ENCODE results near the gene RAPGEF5.

Gene RAPGEF5

DNA sequence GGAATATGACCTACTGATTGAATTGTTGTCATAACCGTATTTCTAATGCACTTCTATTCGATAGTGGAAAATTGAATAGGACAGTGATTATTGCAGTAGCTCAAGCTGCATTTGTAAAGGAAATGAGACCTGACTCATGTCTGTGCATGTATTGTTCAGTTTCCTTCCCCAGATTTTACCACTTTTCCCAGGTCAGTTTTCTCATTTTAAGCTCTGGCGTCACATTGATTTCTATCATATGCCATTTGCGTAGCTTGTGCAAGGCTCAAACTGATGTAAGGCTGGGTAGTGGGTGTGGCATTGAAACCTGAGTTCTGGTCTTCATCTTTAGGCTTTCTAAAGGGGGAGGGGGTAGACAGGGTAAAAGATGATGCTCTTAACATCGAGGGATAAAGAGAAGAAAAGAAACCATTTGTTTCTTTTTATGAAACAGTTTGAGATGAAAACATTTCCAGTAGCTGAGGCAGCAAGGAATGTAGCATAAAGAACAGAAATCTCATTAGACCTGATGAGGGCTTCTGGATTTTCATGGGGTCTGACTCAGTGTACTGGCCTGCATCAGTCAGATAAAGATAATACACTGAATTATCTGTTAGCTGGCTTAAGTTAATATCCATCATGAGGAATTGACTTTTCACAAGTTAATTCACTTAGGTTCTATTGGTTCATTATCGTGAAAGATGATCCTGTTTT is 229.0 kb downstream of the RAPGEF5 start:
- Histone ChIP-seq H3K36me3 (peaks cover 80% of the 10 kb centered on the region), H3K4me1 (peaks cover 2% of the 10 kb centered on the region; the same call in 1 of the 2 replicates), H3K9ac (no peak overlapping the region), H3K9me3 (no peaks in the 10 kb centered on the region), H4K20me1 (no peaks in the 10 kb centered on the region), H3K4me3 (no peak overlapping the region), H3K27me3 (no peaks in the 10 kb centered on the region), H3K27ac (no peak overlapping the region), H3K4me2 (no peak overlapping the region)
- no peak for TF ChIP-seq Cebpa-rat (IDR thresholded peaks at IDR 0.05)

- Histone ChIP-seq H3K27ac (no peak overlapping the region), H3K27me3 (no peaks in the 10 kb centered on the region), H3K4me2 (no peak overlapping the region), H3K9ac (no peak overlapping the region), H3K9me3 (no peaks in the 10 kb centered on the region), H3K36me3 (peaks cover 81% of the 10 kb centered on the region), H4K20me1 (no peaks in the 10 kb centered on the region), H3K4me3 (no peak overlapping the region), H3K4me1 (peaks cover 27% of the 10 kb centered on the region)
- TF ChIP-seq Cebpa-rat (IDR thresholded peaks at IDR 0.05): no peak
Measured at GRCh38 chr7:22125436-22125835, 231.5 kb downstream of the RAPGEF5 start.

- Histone ChIP-seq H3K27me3 (no peaks in the 10 kb centered on the region), H3K4me1 (peaks cover 29% of the 10 kb centered on the region)
- TF ChIP-seq Cebpa-rat (IDR thresholded peaks at IDR 0.05): no peak
Measured at GRCh38 chr7:22124941-22125340, 232.0 kb downstream of the RAPGEF5 start.

GRCh38 chr7:22123139-22123538 is 233.8 kb downstream of the RAPGEF5 start:
- H3K27ac ChIP-seq: no peak overlapping the region
- peaks cover 29% of the 10 kb centered on the region for H3K4me1 ChIP-seq
- H4K20me1 ChIP-seq: no peaks in the 10 kb centered on the region
- H3K9ac ChIP-seq: no peak overlapping the region
- no peaks in the 10 kb centered on the region for H3K9me3 ChIP-seq
- no peak for TF ChIP-seq Cebpa-rat (IDR thresholded peaks at IDR 0.05)
- peaks cover 74% of the 10 kb centered on the region for H3K36me3 ChIP-seq
- H3K27me3 ChIP-seq: no peaks in the 10 kb centered on the region
- no peak overlapping the region for H3K4me2 ChIP-seq
- H3K4me3 ChIP-seq: no peak overlapping the region

More at GRCh38 chr7:22124941-22125340, 232.0 kb downstream of the RAPGEF5 start:
- H3K36me3 ChIP-seq: peaks cover 81% of the 10 kb centered on the region
- H3K4me3 ChIP-seq: no peak overlapping the region
- H3K9ac ChIP-seq: no peak overlapping the region
- no peaks in the 10 kb centered on the region for H3K9me3 ChIP-seq
- H4K20me1 ChIP-seq: no peaks in the 10 kb centered on the region
- H3K4me2 ChIP-seq: no peak overlapping the region
- no peak overlapping the region for H3K27ac ChIP-seq

- no peak for TF ChIP-seq Cebpa-rat (IDR thresholded peaks at IDR 0.05)
- Histone ChIP-seq H3K4me1 (peaks cover 29% of the 10 kb centered on the region), H3K9ac (no peak overlapping the region), H3K9me3 (no peaks in the 10 kb centered on the region), H3K36me3 (peaks cover 75% of the 10 kb centered on the region), H4K20me1 (no peaks in the 10 kb centered on the region), H3K27me3 (no peaks in the 10 kb centered on the region), H3K27ac (no peak overlapping the region), H3K4me2 (peak overlapping the region; percentile 20), H3K4me3 (no peak overlapping the region)
Measured at GRCh38 chr7:22121702-22122474, 235.1 kb downstream of the RAPGEF5 start.

DNA sequence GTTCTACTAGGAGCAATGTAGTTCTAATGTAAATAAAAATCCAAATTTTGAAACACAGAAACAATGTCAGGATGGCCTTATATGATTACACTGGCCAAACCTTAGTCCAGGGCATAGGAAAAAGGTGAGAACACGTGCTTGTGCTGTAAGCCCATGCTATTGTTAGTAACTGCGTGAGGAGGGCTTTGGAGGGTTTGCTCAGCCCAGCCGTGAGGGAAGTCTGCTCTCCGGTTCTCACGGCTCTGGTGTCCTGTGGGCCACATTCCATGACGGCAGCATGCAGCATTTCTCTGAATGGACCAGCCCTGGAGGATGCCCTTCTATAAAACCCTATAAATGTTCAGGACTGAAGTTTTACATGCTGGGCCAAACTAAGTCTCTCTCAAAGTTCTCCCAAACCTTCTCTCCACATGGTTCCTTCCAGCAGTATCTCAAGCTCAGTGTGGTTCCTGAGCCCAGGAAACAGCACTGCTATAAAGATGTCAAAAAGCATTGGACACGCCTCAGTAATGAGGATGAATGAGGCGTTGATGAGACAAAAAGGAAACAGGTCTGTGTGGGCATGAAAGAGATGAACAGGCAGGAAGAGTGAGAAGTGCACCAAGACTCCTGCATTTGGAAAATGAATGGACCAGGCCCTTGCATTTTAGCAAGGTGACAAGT is 236.4 kb downstream of the RAPGEF5 start:
- Histone ChIP-seq H3K36me3 (peaks cover 62% of the 10 kb centered on the region), H3K27ac (no peak overlapping the region), H3K4me2 (peak overlapping the region; percentile 30; the same call in 1 of the 2 replicates), H3K4me3 (no peak overlapping the region), H4K20me1 (no peaks in the 10 kb centered on the region), H3K9me3 (no peaks in the 10 kb centered on the region), H3K9ac (no peak overlapping the region), H3K4me1 (peaks cover 29% of the 10 kb centered on the region), H3K27me3 (no peaks in the 10 kb centered on the region)
- TF ChIP-seq Cebpa-rat (IDR thresholded peaks at IDR 0.05): no peak

GRCh38 chr7:22117222-22117621 is 239.7 kb downstream of the RAPGEF5 start:
- Histone ChIP-seq H3K9ac (no peak overlapping the region), H3K36me3 (peaks cover 39% of the 10 kb centered on the region), H3K4me3 (no peak overlapping the region), H3K27me3 (no peaks in the 10 kb centered on the region), H3K9me3 (no peaks in the 10 kb centered on the region), H3K4me1 (peaks cover 21% of the 10 kb centered on the region), H3K4me2 (no peak overlapping the region), H3K27ac (no peak overlapping the region), H4K20me1 (no peaks in the 10 kb centered on the region)
- no peak for TF ChIP-seq Cebpa-rat (IDR thresholded peaks at IDR 0.05)

DNA sequence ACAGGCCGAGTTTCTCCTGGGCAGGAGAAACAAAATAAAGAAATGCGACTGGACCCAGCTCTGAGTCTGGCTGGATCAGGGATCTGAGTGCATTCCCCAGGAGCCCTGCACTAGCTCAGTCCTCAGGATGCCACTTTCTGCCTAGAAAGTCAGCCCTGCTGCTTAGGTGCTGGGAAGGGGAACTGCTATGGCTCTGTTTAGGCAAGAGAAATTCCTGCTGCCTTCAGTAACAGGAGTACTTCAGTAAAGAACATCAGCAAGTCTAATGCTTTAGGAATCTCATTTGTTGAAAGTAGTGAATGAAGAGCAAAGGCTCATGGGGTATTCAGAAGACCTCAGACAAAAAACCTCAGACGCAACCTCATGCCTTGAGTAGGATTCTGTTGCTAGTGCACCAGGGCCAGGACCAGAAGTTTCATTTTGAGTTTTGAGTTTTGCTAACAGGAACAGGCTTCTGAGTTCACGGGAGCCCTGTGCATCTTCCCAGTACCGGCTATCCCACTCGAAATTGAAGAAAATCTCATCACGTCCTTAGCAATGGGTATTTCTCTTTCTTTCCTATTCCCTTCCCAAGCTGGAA is 240.4 kb downstream of the RAPGEF5 start:
- Histone ChIP-seq H3K4me2 (no peak overlapping the region), H4K20me1 (no peaks in the 10 kb centered on the region), H3K4me3 (no peak overlapping the region), H3K9ac (no peak overlapping the region), H3K4me1 (peaks cover 21% of the 10 kb centered on the region), H3K36me3 (peaks cover 32% of the 10 kb centered on the region), H3K9me3 (no peaks in the 10 kb centered on the region), H3K27me3 (no peaks in the 10 kb centered on the region), H3K27ac (no peak overlapping the region)
- no peak for TF ChIP-seq Cebpa-rat (IDR thresholded peaks at IDR 0.05)

- Histone ChIP-seq H3K9me3 (no peaks in the 10 kb centered on the region), H4K20me1 (no peaks in the 10 kb centered on the region), H3K4me2 (no peak overlapping the region), H3K4me1 (peaks cover 19% of the 10 kb centered on the region), H3K9ac (no peak overlapping the region), H3K27ac (no peak overlapping the region), H3K4me3 (no peak overlapping the region), H3K27me3 (no peaks in the 10 kb centered on the region), H3K36me3 (peaks cover 31% of the 10 kb centered on the region)
- no peak for TF ChIP-seq Cebpa-rat (IDR thresholded peaks at IDR 0.05)
Measured at GRCh38 chr7:22115689-22116088, 241.3 kb downstream of the RAPGEF5 start.

All from BLaER1 (cell line).